ENCODE measurements around the gene RPS19.

GRCh38 chr19:41861116-41861768, 1.2 kb downstream of the RPS19 start:
- TF ChIP-seq CTCF (IDR thresholded peaks at IDR 0.05): no peak
- TF ChIP-seq POLR2A (IDR thresholded peaks at IDR 0.05): no peak

All from testis (tissue), 2 donors.